ENCODE measurements around the gene AKR1A1. TPM values are rescaled to one million over a fixed set of nuclear protein-coding genes. Genes with fewer than 3 reads are reported as not detected.
"Not testable (repeated sequence)": the region's sequence is repeated elsewhere in the genome, so short reads cannot be mapped to it uniquely, and the experiment has no call there.

AKR1A1 gene
- 246 TPM for polyA plus RNA-seq (2012; ENCODE audit: missing spikeins)

DNA sequence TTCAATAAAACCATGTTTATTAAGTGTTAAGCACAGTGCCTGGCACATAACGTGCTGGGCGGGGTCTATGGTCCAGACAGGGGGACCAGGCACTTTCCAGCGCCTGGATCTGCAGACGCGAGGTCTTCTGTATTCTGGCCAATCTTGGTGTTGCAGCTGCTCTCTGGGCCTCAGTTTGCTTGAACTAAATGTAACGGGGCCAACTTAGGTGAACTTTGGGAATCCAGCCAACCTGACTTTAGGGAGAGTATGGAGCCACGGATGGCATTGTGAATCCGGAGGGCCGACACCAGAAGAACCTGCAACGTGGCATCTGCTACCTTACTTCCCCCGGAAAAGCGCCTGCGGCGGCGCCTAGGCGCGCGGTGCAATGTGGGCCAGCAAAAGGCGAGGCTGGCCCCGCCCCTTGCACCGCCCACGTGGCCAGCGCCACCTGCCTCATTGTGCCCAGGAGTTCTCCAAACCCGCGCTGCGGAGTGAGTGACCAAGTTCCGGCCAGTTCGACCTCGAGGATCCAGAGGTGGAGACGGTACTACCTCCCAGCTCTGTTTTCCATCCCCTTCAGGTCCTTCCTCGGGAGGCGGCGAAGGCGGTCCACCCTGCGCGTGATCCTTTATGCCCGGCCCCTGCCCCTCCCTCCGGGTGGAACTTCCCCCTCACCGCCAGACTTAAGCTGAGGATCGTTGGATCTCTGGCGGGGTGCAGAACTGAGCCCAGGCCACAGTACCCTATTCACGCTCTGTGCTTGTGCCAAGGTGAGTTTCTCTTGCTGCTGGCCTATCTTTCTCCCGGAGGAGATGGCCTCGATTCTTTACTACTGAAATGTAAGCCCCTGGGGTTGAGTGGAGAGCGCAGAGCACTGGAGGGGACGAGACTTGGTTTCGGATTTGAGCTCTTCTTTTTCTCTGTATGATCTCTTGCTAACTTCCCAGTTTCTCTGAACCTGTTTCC, at the start of gene AKR1A1:
AKR1A1 (plus strand) TSS at position 426 of the 951 bp plus-strand sequence. CDS start 10,969 bp downstream, outside the sequence.
- DNase-seq (ENCODE audit: insufficient read length) = peak; percentile 76
- peak; percentile 92 for FAIRE-seq
- peak; percentile 91 for TF ChIP-seq POLR2A (IDR thresholded peaks at IDR 0.05; ENCODE audit: low read depth, low read length)
- TF ChIP-seq POLR2AphosphoS5 (IDR thresholded peaks at IDR 0.05; ENCODE audit: low read depth, low read length) = peak; percentile 91
- peak; percentile 76 for TF ChIP-seq TAF1 (IDR thresholded peaks at IDR 0.05; ENCODE audit: borderline replicate concordance, low read depth, low read length)

DNA sequence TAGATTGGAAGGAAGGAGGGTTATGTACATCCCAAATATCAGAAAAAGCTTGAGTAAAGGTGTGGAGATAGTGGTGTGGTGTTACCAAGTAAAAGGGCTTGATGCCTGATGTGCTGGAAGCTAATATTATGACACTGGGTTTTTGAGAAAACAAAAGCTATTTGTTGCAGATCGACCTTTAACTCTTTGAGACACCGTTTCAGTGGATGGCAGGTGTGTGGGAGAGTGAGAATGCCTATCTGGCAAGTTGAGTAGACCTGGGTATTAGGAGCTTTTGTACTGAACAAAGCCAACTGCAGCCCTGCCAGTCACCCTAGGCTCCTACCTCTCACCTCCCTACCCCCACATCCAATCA, 49.1 kb upstream of the AKR1A1 start:
- DNase-seq (ENCODE audit: insufficient read length) = no peak
- TF ChIP-seq POLR2AphosphoS5 (IDR thresholded peaks at IDR 0.05; ENCODE audit: low read depth, low read length) (no peak), POLR2A (IDR thresholded peaks at IDR 0.05; ENCODE audit: low read depth, low read length) (no peak), TAF1 (IDR thresholded peaks at IDR 0.05; ENCODE audit: borderline replicate concordance, low read depth, low read length) (no peak)
- no peak for FAIRE-seq

DNA sequence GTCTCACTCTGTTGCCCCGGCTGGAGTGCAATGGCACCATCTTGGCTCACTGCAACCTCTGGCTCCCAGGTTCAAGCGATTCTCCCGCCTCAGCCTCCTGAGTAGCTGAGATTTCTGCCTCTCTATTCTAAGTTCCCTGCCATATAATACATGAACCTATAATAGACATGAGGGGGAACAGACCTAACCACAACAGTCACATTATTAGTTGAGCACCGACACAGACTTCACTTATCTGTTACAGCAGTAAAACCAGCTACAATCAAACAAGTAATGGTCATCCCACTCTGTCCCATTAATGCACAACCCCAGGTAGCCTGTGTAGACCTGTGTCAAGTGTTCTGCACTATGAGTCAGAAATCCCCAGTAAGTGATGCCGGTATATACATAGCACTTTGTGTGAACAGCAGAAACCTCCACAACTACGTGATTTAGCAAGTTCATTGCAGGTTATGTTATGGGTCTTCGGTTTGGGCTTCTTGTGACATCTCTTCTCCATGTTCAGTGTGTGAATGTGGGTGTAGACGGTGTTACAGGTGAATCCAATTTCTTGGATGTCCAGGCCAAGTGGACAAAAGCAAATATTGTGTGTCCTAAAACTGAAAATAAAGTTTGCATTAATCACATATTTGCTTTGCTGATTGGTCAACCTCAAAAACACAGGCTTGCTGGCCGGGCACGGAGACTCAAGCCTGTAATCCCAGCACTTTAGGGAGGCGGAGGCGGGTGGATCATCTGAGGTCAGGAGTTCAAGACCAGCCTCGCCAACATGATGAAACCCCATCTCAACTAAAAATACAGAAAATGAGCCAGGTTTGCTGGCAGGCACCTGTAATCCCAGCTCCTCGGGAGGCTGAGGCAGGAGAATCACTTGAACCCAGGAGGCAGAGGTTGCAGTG, 46.9 kb upstream of the AKR1A1 start:
- peak; percentile 44 for FAIRE-seq
- no peak for TF ChIP-seq POLR2A (IDR thresholded peaks at IDR 0.05; ENCODE audit: low read depth, low read length)
- TF ChIP-seq POLR2AphosphoS5 (IDR thresholded peaks at IDR 0.05; ENCODE audit: low read depth, low read length) = no peak
- TF ChIP-seq TAF1 (IDR thresholded peaks at IDR 0.05; ENCODE audit: borderline replicate concordance, low read depth, low read length) = no peak
- no peak for DNase-seq (ENCODE audit: insufficient read length)

DNA sequence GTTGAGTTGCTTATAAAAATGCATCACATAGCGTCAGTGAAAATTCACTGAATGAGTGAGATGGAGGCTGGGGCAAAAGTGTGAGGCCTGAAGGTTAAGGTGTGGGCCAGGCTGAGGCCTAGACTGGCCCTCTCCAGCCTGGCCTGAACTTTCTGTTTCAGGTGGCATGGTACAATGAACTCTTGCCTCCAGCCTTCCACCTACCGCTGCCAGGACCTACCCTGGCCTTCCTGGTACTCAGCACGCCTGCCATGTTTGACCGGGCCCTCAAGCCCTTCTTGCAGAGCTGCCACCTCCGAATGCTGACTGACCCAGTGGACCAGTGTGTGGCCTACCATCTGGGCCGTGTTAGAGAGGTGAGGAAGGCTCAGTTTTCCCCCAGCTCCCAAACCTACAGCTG, 43.4 kb upstream of the AKR1A1 start:
- no peak for DNase-seq (ENCODE audit: insufficient read length)

GRCh38 chr1:45507893-45508292, 42.7 kb upstream of the AKR1A1 start:
- no peak for FAIRE-seq
- no peak for DNase-seq (ENCODE audit: insufficient read length)
- TF ChIP-seq POLR2AphosphoS5 (IDR thresholded peaks at IDR 0.05; ENCODE audit: low read depth, low read length) (no peak), POLR2A (IDR thresholded peaks at IDR 0.05; ENCODE audit: low read depth, low read length) (no peak)

More for the DNA sequence above, 43.4 kb upstream of the AKR1A1 start:
- FAIRE-seq = no peak
- TF ChIP-seq POLR2A (IDR thresholded peaks at IDR 0.05; ENCODE audit: low read depth, low read length) (no peak), POLR2AphosphoS5 (IDR thresholded peaks at IDR 0.05; ENCODE audit: low read depth, low read length) (no peak), TAF1 (IDR thresholded peaks at IDR 0.05; ENCODE audit: borderline replicate concordance, low read depth, low read length) (no peak)

GRCh38 chr1:45508295-45509151, 42.1 kb upstream of the AKR1A1 start:
- no peak for FAIRE-seq
- TF ChIP-seq POLR2A (IDR thresholded peaks at IDR 0.05; ENCODE audit: low read depth, low read length) (peak; percentile 69), POLR2AphosphoS5 (IDR thresholded peaks at IDR 0.05; ENCODE audit: low read depth, low read length) (peak; percentile 82), TAF1 (IDR thresholded peaks at IDR 0.05; ENCODE audit: borderline replicate concordance, low read depth, low read length) (no peak)
- DNase-seq (ENCODE audit: insufficient read length) = no peak

DNA sequence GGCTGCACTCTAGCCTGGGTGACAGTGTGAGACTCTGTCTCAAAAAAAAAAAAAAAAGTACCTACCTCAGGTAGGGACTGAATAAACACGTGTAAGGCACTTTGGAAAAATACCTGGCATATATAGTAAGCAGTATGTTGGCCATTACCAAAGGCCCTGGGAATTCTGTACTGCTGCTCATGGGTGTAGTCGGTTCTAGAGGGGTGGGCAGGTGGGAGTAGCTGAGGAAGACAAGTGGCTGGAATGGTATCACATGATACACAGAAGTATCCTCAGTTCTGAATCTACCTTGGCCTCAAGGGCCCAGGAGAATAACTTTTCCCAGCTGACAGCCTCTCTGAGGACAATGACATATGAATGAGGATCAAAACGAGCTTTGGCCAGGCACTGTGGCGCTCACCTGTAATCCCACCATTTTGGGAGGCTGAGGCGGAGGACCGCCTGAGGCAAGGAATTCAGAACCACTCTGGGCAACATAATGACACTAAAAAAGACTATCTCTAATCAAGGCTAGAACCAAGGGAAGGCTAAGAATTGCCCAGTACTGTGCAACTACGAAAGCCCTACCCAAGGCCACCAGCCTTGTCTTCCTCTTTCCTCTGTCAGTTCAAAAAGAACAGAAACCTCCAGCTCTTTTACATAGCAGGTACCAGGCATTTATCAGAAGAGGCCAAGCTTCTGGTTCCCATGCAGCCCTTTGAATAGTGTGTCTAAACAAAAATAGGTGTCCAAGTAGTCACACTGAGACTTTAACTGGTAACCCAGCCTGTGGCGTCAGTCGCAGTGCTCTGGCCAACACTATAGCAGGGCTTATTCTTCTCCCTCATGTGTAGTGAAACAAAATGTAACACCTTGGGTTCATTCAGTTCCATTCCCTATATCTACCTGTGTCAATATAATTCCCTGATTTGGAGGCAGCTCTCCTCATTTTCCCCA, 40.3 kb upstream of the AKR1A1 start:
- FAIRE-seq (no peak), DNase-seq (ENCODE audit: insufficient read length) (no peak)
- no peak for TF ChIP-seq POLR2AphosphoS5 (IDR thresholded peaks at IDR 0.05; ENCODE audit: low read depth, low read length)
- TF ChIP-seq POLR2A (IDR thresholded peaks at IDR 0.05; ENCODE audit: low read depth, low read length) = 0 out of 2 replicates have a peak, but pooled peaks have one; percentile 12
- no peak for TF ChIP-seq TAF1 (IDR thresholded peaks at IDR 0.05; ENCODE audit: borderline replicate concordance, low read depth, low read length)

- DNase-seq (ENCODE audit: insufficient read length) (no peak), FAIRE-seq (no peak)
- TF ChIP-seq POLR2A (IDR thresholded peaks at IDR 0.05; ENCODE audit: low read depth, low read length) (no peak), TAF1 (IDR thresholded peaks at IDR 0.05; ENCODE audit: borderline replicate concordance, low read depth, low read length) (no peak), POLR2AphosphoS5 (IDR thresholded peaks at IDR 0.05; ENCODE audit: low read depth, low read length) (no peak)
Measured at GRCh38 chr1:45510972-45511527, 39.6 kb upstream of the AKR1A1 start.

DNA sequence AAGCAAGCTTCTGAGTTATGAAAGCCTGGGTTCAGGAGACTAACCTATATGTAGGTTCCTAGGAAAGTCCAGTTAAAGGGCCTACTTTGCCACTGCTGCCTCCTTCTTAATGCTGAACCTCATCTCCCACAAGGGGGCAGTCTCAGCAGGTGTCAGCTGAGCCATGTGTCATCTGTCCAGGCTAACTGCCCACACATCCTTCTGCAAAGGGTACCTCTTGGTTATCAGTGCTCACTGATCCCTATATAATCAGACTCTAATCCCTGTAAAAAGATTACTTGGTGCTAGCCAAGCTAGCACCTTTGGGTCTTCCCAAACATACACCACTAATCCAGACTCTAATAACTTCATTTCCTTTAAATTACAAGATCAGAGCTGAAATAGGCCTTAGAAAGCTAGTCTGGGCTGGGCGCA, 38.0 kb upstream of the AKR1A1 start:
- FAIRE-seq (peak; percentile 89), DNase-seq (ENCODE audit: insufficient read length) (no peak)
- TF ChIP-seq TAF1 (IDR thresholded peaks at IDR 0.05; ENCODE audit: borderline replicate concordance, low read depth, low read length) (no peak), POLR2A (IDR thresholded peaks at IDR 0.05; ENCODE audit: low read depth, low read length) (no peak)

- DNase-seq (ENCODE audit: insufficient read length); FAIRE-seq: not testable (repeated sequence)
Measured at GRCh38 chr1:45513532-45514260, 36.9 kb upstream of the AKR1A1 start.
